ENCODE data around the gene TMEM131L. TPM values are rescaled to one million over a fixed set of nuclear protein-coding genes. Genes with fewer than 3 reads are reported as not detected.

TMEM131L gene
- total and polyA plus RNA-seq, 2 experiments from 2014 or later = 3.3 to 7.4 TPM

DNA sequence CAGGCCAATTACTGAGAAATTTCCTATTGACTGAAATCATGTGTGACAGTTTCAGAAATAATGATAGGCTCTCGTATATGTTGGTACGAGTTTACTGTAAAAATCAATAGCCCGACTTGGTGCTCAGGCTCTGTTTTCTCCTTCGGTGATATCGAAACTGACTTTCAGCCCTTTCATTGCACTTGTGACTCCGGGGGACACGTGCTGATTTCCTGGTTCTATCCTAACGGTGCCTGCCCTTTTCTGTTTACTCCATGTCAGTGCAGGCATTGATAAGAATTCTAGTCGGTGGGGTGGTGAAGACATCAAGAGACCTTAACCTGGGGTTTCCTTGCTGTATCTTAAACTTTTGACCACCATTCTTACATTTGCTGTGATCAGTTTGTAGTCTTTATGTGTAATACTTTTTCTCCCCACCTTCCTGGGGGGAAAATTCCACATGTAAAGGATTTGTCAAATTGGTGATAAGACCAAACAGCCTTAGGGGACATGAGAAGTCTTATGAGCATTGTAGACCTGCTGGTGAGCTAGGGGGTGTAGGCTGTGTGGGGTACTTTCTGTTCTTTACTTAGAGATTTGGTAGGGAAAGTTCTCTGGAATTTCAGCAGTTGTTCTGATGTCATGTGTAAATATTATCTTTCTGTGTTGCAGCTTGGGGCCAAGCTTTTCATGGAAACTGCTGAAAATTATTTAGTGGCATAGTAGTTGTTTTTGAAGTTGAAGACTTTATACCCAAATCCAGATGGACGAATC, 52.7 kb downstream of the TMEM131L start:
- no peak overlapping the region for H3K27ac ChIP-seq
- H3K4me1 ChIP-seq (ENCODE audit: low read depth) = no peaks in the 10 kb centered on the region
- DNase-seq (ENCODE audit: low read depth in 1 of 2, low spot score in 1 of 2) = peak in 1 of 2 donors; percentile 29
- H3K9me3 ChIP-seq (ENCODE audit: low read depth) = no peaks in the 10 kb centered on the region
- H3K4me3 ChIP-seq = no peak overlapping the region
- TF ChIP-seq, protein P1, sequence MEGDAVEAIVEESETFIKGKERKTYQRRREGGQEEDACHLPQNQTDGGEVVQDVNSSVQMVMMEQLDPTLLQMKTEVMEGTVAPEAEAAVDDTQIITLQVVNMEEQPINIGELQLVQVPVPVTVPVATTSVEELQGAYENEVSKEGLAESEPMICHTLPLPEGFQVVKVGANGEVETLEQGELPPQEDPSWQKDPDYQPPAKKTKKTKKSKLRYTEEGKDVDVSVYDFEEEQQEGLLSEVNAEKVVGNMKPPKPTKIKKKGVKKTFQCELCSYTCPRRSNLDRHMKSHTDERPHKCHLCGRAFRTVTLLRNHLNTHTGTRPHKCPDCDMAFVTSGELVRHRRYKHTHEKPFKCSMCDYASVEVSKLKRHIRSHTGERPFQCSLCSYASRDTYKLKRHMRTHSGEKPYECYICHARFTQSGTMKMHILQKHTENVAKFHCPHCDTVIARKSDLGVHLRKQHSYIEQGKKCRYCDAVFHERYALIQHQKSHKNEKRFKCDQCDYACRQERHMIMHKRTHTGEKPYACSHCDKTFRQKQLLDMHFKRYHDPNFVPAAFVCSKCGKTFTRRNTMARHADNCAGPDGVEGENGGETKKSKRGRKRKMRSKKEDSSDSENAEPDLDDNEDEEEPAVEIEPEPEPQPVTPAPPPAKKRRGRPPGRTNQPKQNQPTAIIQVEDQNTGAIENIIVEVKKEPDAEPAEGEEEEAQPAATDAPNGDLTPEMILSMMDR (IDR thresholded peaks at IDR 0.05; ENCODE audit: low read depth, low read length) = no peak
- H3K27me3 ChIP-seq = no peaks in the 10 kb centered on the region
- H3K36me3 ChIP-seq = no peaks in the 10 kb centered on the region

DNA sequence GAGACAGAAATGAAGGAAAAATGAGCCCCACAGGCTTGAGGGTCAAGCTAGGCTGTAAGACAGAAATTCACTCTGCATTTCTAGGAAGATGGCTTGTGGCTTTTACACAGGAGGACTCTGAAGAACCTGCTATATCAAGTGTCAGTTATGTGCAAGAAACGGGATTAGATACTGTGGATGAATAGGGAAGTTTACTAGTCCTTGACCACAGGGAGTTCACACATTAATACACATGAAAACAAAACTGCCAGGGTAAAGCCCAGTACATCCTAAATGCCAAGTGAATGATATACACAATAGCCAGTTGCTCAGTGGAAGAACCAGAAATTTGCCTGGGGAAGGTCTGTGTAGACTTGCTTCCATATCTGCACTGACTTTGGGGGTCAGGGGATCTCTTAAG, 53.5 kb downstream of the TMEM131L start:
- TF ChIP-seq, protein P1 (IDR thresholded peaks at IDR 0.05; ENCODE audit: low read depth, low read length) = no peak
- Histone ChIP-seq H3K4me3 (no peak overlapping the region), H3K36me3 (no peaks in the 10 kb centered on the region), H3K27ac (no peak overlapping the region), H3K27me3 (no peaks in the 10 kb centered on the region), H3K4me1 (ENCODE audit: low read depth) (no peaks in the 10 kb centered on the region), H3K9me3 (ENCODE audit: low read depth) (no peaks in the 10 kb centered on the region)
- no peak for DNase-seq (ENCODE audit: low read depth in 1 of 2, low spot score in 1 of 2)

DNA sequence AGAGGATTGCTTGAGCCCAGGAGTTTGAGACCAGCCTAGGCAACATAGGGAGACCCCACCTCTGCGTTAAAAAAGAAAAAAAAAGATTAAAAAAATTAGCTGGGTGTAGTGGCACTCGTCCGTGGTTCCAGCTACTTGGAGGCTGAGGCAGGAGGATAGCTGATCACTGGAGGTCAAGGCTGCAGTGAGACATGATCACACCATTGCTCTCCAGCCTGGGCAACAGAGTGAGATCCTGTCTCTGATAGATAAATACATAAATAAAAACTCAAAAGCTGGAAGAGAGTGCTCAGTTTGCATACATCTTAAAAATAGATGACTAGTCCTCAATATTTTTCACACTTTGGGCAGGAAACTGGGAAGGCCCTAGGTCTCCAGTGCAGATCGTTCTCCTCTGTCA, 54.1 kb downstream of the TMEM131L start:
- no peak overlapping the region for H3K27ac ChIP-seq
- no peaks in the 10 kb centered on the region for H3K9me3 ChIP-seq (ENCODE audit: low read depth)
- TF ChIP-seq, protein P1 (IDR thresholded peaks at IDR 0.05; ENCODE audit: low read depth, low read length) = no peak
- H3K27me3 ChIP-seq = no peaks in the 10 kb centered on the region
- no peaks in the 10 kb centered on the region for H3K4me1 ChIP-seq (ENCODE audit: low read depth)
- H3K36me3 ChIP-seq = no peaks in the 10 kb centered on the region
- no peak overlapping the region for H3K4me3 ChIP-seq
- no peak for DNase-seq (ENCODE audit: low read depth in 1 of 2, low spot score in 1 of 2)

DNA sequence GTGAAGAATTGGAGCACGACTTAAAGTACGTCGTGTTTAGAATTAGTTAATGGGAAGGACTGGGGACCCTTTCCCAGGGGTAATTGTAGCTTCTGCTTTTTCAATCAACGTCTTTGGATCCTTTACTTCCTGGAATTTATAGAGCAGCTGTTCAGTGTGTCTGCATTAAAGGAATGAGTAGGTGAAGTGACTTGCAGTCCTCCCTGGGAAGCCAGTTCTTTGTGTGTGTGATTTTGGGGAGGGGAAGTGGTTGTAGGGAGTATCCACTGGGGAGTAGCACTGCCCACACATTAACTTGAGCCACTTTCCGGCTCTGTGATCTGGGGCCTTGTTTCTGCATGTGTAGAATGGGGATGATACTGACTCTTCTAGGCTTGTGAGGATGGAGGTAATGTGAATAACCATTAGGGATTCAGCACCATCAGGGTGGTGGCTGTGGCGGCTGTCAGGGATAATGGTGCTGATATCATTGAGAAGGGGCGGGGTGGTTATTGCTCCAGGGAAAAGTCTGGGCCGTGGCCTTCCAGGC, 54.7 kb downstream of the TMEM131L start:
- TF ChIP-seq, protein P1 (IDR thresholded peaks at IDR 0.05; ENCODE audit: low read depth, low read length) = no peak
- Histone ChIP-seq H3K9me3 (ENCODE audit: low read depth) (no peaks in the 10 kb centered on the region), H3K27ac (no peak overlapping the region), H3K36me3 (no peaks in the 10 kb centered on the region), H3K27me3 (no peaks in the 10 kb centered on the region), H3K4me1 (ENCODE audit: low read depth) (no peaks in the 10 kb centered on the region), H3K4me3 (no peak overlapping the region)
- DNase-seq (ENCODE audit: low read depth in 1 of 2, low spot score in 1 of 2) = peak in 1 of 2 donors; percentile 28

DNA sequence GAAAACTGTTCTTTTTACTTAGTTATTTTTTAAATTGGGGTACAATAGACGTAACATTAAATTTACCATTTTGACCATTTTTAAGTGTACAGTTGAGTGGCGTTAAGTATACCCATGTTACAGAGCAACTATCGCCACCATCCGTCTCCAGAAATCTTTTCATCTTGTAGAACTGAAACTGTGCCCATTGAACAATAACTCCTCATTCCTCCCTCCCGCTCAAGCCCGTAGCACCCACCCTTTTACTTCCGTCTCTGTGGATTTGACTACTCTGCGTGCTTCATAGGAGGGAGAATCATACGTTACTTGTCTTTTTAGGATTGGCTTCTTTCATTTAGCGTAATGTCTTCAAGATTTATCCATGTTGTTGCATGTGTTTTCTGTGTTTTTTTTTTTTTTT, 55.3 kb downstream of the TMEM131L start:
- H3K36me3 ChIP-seq = no peaks in the 10 kb centered on the region
- H3K27me3 ChIP-seq = no peaks in the 10 kb centered on the region
- H3K4me1 ChIP-seq (ENCODE audit: low read depth) = no peaks in the 10 kb centered on the region
- H3K4me3 ChIP-seq = no peak overlapping the region
- no peak for DNase-seq (ENCODE audit: low read depth in 1 of 2, low spot score in 1 of 2)
- no peaks in the 10 kb centered on the region for H3K9me3 ChIP-seq (ENCODE audit: low read depth)
- TF ChIP-seq, protein P1 (IDR thresholded peaks at IDR 0.05; ENCODE audit: low read depth, low read length) = no peak
- no peak overlapping the region for H3K27ac ChIP-seq

Measured in cardiac muscle cell (in vitro differentiated cells and primary cell).